ENCODE measurements around the gene UNC93A. TPM values are rescaled to one million over a fixed set of nuclear protein-coding genes. Genes with fewer than 3 reads are reported as not detected.

Gene UNC93A
- total RNA-seq, 2 experiments from 2014 or later, result not detected

GRCh38 chr6:167325766-167326165 lies 34.7 kb downstream of the UNC93A start:
- TF ChIP-seq CTCF (conservative IDR thresholded peaks at IDR 0.05; ENCODE audit: low read length) (no peak), EZH2phosphoT487 (IDR thresholded peaks at IDR 0.05; ENCODE audit: borderline replicate concordance, low read depth, low read length) (no peak)
- no peaks in the 10 kb centered on the region for H3K79me2 ChIP-seq (ENCODE audit: insufficient read depth, low read depth, low read length)
- intact Hi-C loops (cut with micrococcal nuclease; ENCODE audit: unreplicated experiment), result no loop called here
- DNase-seq (ENCODE audit: low spot score), result no peak
- H3K4me3 ChIP-seq (ENCODE audit: low read depth, low read length, poor library complexity, severe bottlenecking), result no peak overlapping the region
- H3K9me3 ChIP-seq (ENCODE audit: low read length), result no peaks in the 10 kb centered on the region
- ChIA-PET CTCF (ENCODE audit: unreplicated experiment) (no interaction called here), POLR2A (no interaction called here)
- no TSS peak for BruUV-seq (replicated peaks)
- no peaks in the 10 kb centered on the region for H3K36me3 ChIP-seq (ENCODE audit: insufficient read depth, low read length)
- H4K20me1 ChIP-seq (ENCODE audit: insufficient read depth, low read length), result no peaks in the 10 kb centered on the region
- no peak overlapping the region for H3K4me2 ChIP-seq (ENCODE audit: low read length)
- H2AFZ ChIP-seq (ENCODE audit: low read length), result no peak overlapping the region
- H3K9me2 ChIP-seq (ENCODE audit: insufficient read depth, low read length), result no peaks in the 10 kb centered on the region
- H3K27ac ChIP-seq (ENCODE audit: low read depth, low read length, poor library complexity, severe bottlenecking), result no peak overlapping the region
- H3K4me1 ChIP-seq (ENCODE audit: insufficient read depth, low read length, poor library complexity, severe bottlenecking), result no peaks in the 10 kb centered on the region

GRCh38 chr6:167327391-167327790 lies 36.3 kb downstream of the UNC93A start:
- no TSS peak for BruUV-seq (replicated peaks)
- no peak overlapping the region for H3K27ac ChIP-seq (ENCODE audit: low read depth, low read length, poor library complexity, severe bottlenecking)
- POLR2A ChIA-PET, result no interaction called here
- H3K4me2 ChIP-seq (ENCODE audit: low read length), result no peak overlapping the region
- no peaks in the 10 kb centered on the region for H3K79me2 ChIP-seq (ENCODE audit: insufficient read depth, low read depth, low read length)
- no peaks in the 10 kb centered on the region for H4K20me1 ChIP-seq (ENCODE audit: insufficient read depth, low read length)
- no peak overlapping the region for H2AFZ ChIP-seq (ENCODE audit: low read length)
- CTCF ChIA-PET (ENCODE audit: unreplicated experiment), result no interaction called here
- H3K4me3 ChIP-seq (ENCODE audit: low read depth, low read length, poor library complexity, severe bottlenecking), result no peak overlapping the region
- TF ChIP-seq CTCF (conservative IDR thresholded peaks at IDR 0.05; ENCODE audit: low read length) (no peak), EZH2phosphoT487 (IDR thresholded peaks at IDR 0.05; ENCODE audit: borderline replicate concordance, low read depth, low read length) (no peak)
- H3K4me1 ChIP-seq (ENCODE audit: insufficient read depth, low read length, poor library complexity, severe bottlenecking), result no peaks in the 10 kb centered on the region
- H3K9me3 ChIP-seq (ENCODE audit: low read length), result no peaks in the 10 kb centered on the region
- no peaks in the 10 kb centered on the region for H3K9me2 ChIP-seq (ENCODE audit: insufficient read depth, low read length)
- intact Hi-C loops (cut with micrococcal nuclease; ENCODE audit: unreplicated experiment), result no loop called here
- no peak for DNase-seq (ENCODE audit: low spot score)
- H3K36me3 ChIP-seq (ENCODE audit: insufficient read depth, low read length), result no peaks in the 10 kb centered on the region

- BruUV-seq (replicated peaks), result no TSS peak
- DNase-seq (ENCODE audit: low spot score), result no peak
- Histone ChIP-seq H3K4me1 (ENCODE audit: insufficient read depth, low read length, poor library complexity, severe bottlenecking) (no peaks in the 10 kb centered on the region), H3K27ac (ENCODE audit: low read depth, low read length, poor library complexity, severe bottlenecking) (no peak overlapping the region), H3K79me2 (ENCODE audit: insufficient read depth, low read depth, low read length) (no peaks in the 10 kb centered on the region), H3K4me2 (ENCODE audit: low read length) (no peak overlapping the region), H4K20me1 (ENCODE audit: insufficient read depth, low read length) (no peaks in the 10 kb centered on the region), H3K9me3 (ENCODE audit: low read length) (no peaks in the 10 kb centered on the region), H3K4me3 (ENCODE audit: low read depth, low read length, poor library complexity, severe bottlenecking) (no peak overlapping the region), H2AFZ (ENCODE audit: low read length) (no peak overlapping the region), H3K9me2 (ENCODE audit: insufficient read depth, low read length) (no peaks in the 10 kb centered on the region), H3K36me3 (ENCODE audit: insufficient read depth, low read length) (no peaks in the 10 kb centered on the region)
- TF ChIP-seq CTCF (conservative IDR thresholded peaks at IDR 0.05; ENCODE audit: low read length), result no peak
- no peak for TF ChIP-seq EZH2phosphoT487 (IDR thresholded peaks at IDR 0.05; ENCODE audit: borderline replicate concordance, low read depth, low read length)
- ChIA-PET CTCF (ENCODE audit: unreplicated experiment) (no interaction called here), POLR2A (no interaction called here)
- intact Hi-C loops (cut with micrococcal nuclease; ENCODE audit: unreplicated experiment), result no loop called here
These were observed 37.0 kb downstream of the UNC93A start for GRCh38 chr6:167328086-167328485.
